HepG2 (cell line): ENCODE measurements around the gene TAS2R60. TPM values are rescaled to one million over a fixed set of nuclear protein-coding genes. Genes with fewer than 3 reads are reported as not detected.

Experiments
- AKNA ChIP-seq: sonication (generic); formaldehyde crosslinking; IDR thresholded peaks from 2 replicates; pipeline ENCODE4 v1.4.0; 2020; ENCODE audit warnings: missing genetic modification reagents, borderline replicate concordance
- ARID5B ChIP-seq: IDR thresholded peaks from 2 replicates; pipeline ENCODE4 v1.4.0; 2020; ENCODE audit warnings: mild to moderate bottlenecking, missing genetic modification reagents
- CENPT ChIP-seq: sonication (generic); formaldehyde crosslinking; IDR thresholded peaks from 2 replicates; pipeline ENCODE4 v1.8.0; 2022; ENCODE audit warnings: low read depth, mild to moderate bottlenecking, moderate library complexity, missing genetic modification reagents
- EED ChIP-seq: sonication (generic); formaldehyde crosslinking; IDR thresholded peaks from 2 replicates; pipeline ENCODE4 v1.5.0; 2020; ENCODE audit warnings: mild to moderate bottlenecking, missing genetic modification reagents
- FLYWCH1 ChIP-seq: sonication (generic); formaldehyde crosslinking; IDR thresholded peaks from 2 replicates; pipeline ENCODE4 v1.8.1; 2023; ENCODE audit warnings: mild to moderate bottlenecking, missing genetic modification reagents
- FOXO4 ChIP-seq: sonication (generic); formaldehyde crosslinking; conservative IDR thresholded peaks from 2 replicates; pipeline ENCODE4 v1.8.1; 2023; ENCODE audit warnings: missing genetic modification reagents
- HDAC6 ChIP-seq: fragments of 200-600 bp; sonication (generic); IDR thresholded peaks from 2 replicates; pipeline ENCODE4 v1.7.0; 2017; ENCODE audit warnings: mild to moderate bottlenecking, antibody characterized with exemption, low read length, low read depth
- ISX ChIP-seq: sonication (generic); formaldehyde crosslinking; conservative IDR thresholded peaks from 2 replicates; pipeline ENCODE4 v1.5.0; 2020; ENCODE audit warnings: missing genetic modification reagents
- JUNB ChIP-seq: sonication (generic); formaldehyde crosslinking; IDR thresholded peaks from 2 replicates; pipeline ENCODE4 v1.8.0; 2022; ENCODE audit warnings: missing genetic modification reagents, mild to moderate bottlenecking, borderline replicate concordance
- MBD4 ChIP-seq: IDR thresholded peaks from 2 replicates; pipeline ENCODE4 v1.6.1; 2012; ENCODE audit warnings: low read length, inconsistent platforms, borderline replicate concordance
- NONO ChIP-seq, 2 experiments: fragments of 450-650 bp in 1 of 2; sonication (generic) in 1 of 2; formaldehyde crosslinking in 1 of 2; IDR thresholded peaks in 1 of 2; conservative IDR thresholded peaks in 1 of 2; 2 replicates each; pipeline versions ENCODE4 v1.6.1 to v1.8.0; 2017 to 2022; ENCODE audit warnings: mild to moderate bottlenecking in 1 of 2, missing genetic modification reagents in 1 of 2, moderate library complexity in 1 of 2
- NR0B2 ChIP-seq: sonication (generic); formaldehyde crosslinking; IDR thresholded peaks from 2 replicates; pipeline ENCODE4 v1.4.0; 2020; ENCODE audit warnings: mild to moderate bottlenecking, missing genetic modification reagents
- PHF5A ChIP-seq: IDR thresholded peaks from one replicate; pipeline ENCODE4 v1.6.1; 2018; ENCODE audit warnings: low read depth, missing genetic modification reagents; ENCODE audit not compliant: unreplicated experiment
- RNF2 ChIP-seq: fragments of 450-650 bp; conservative IDR thresholded peaks from 2 replicates; pipeline ENCODE4 v1.6.1; 2016; ENCODE audit warnings: low read depth
- SNAPC5 ChIP-seq: sonication (generic); formaldehyde crosslinking; IDR thresholded peaks from 2 replicates; pipeline ENCODE4 v1.8.1; 2023; ENCODE audit warnings: mild to moderate bottlenecking, missing genetic modification reagents, borderline replicate concordance
- SP1 ChIP-seq, 2 experiments: fragments of 450-650 bp in 1 of 2; sonication (generic) in 1 of 2; formaldehyde crosslinking in 1 of 2; IDR thresholded peaks; 2 replicates each; pipeline versions ENCODE4 v1.4.0 to v1.6.1; 2016 to 2020; ENCODE audit warnings: missing genetic modification reagents in 1 of 2
- ZFP1 ChIP-seq: IDR thresholded peaks from 2 replicates; pipeline ENCODE4 v1.6.1; 2016
- polyA plus RNA-seq, 8 experiments: library from polyadenylated mRNA; depleted of rRNA in 3 of 8; stranded (reverse) in 7 of 8; unstranded in 1 of 8; fragments of >200 nt; fragmentation: Illumina TruSeq in 4 of 8; extraction: Trizol in 4 of 8; gene quantifications; 2 replicates each; pipeline versions ENCODE4 v1.2.1 to v1.2.3, GENCODE V29; 2011 to 2016; ENCODE audit warnings: low read depth in 4 of 8, missing spikeins in 1 of 8, mixed read lengths in 1 of 8; ENCODE audit not compliant: insufficient read depth in 1 of 8
- total RNA-seq, 5 experiments: library from RNA; depleted of rRNA; stranded (reverse); fragments of >200 nt; fragmentation: Illumina TruSeq; extraction: Trizol; gene quantifications; 2 replicates each; pipeline ENCODE4 v1.2.3, GENCODE V29; 2016; ENCODE audit warnings: low read depth in 1 of 5

TAS2R60 gene
- total and polyA plus RNA-seq, 2 of the 13 experiments (the other 11 are each of a cell fraction or from before 2014, with no cell fraction given): not detected

GRCh38 chr7:143395187-143396149 is 47.8 kb upstream of the TAS2R60 start (continued):
- TF ChIP-seq AKNA (CRISPR knock-in tag): no peak
- no peak for TF ChIP-seq PHF5A (CRISPR knock-in tag)
- no peak for TF ChIP-seq RNF2
- TF ChIP-seq NONO (IDR thresholded peaks at IDR 0.05): no peak
- peak; percentile 81 for TF ChIP-seq NONO (CRISPR knock-in tag; conservative IDR thresholded peaks at IDR 0.05)
- TF ChIP-seq ISX (CRISPR knock-in tag): no peak
- no peak for TF ChIP-seq ZFP1 (CRISPR knock-in tag)
- TF ChIP-seq JUNB (CRISPR knock-in tag): no peak
- TF ChIP-seq MBD4: no peak
- TF ChIP-seq FLYWCH1 (CRISPR knock-in tag): no peak
- no peak for TF ChIP-seq HDAC6
- TF ChIP-seq SNAPC5 (CRISPR knock-in tag): no peak
- TF ChIP-seq FOXO4 (CRISPR knock-in tag): no peak
- TF ChIP-seq ARID5B (CRISPR knock-in tag): peak; percentile 84
- no peak for TF ChIP-seq CENPT (CRISPR knock-in tag)
- TF ChIP-seq SP1 (IDR thresholded peaks at IDR 0.05): no peak
- no peak for TF ChIP-seq SP1 (CRISPR knock-in tag; IDR thresholded peaks at IDR 0.05)
- no peak for TF ChIP-seq EED
- TF ChIP-seq NR0B2: no peak
